Measurements from ENCODE around the gene COL13A1.

The COL13A1 gene

GRCh38 chr10:69879634-69880257 lies 78.0 kb downstream of the COL13A1 start:
- TF ChIP-seq GLIS3 (CRISPR knock-in tag; IDR thresholded peaks at IDR 0.05) (no peak), ZNF8 (CRISPR knock-in tag; IDR thresholded peaks at IDR 0.05) (no peak), OSR1 (CRISPR knock-in tag; IDR thresholded peaks at IDR 0.05) (no peak), RARB (CRISPR knock-in tag; IDR thresholded peaks at IDR 0.05) (no peak)
- ATAC-seq = no peak

GRCh38 chr10:69880301-69881081 lies 78.8 kb downstream of the COL13A1 start:
- TF ChIP-seq ISL1 (CRISPR knock-in tag; IDR thresholded peaks at IDR 0.05) = no peak
- TF ChIP-seq ZNF565 (CRISPR knock-in tag; conservative IDR thresholded peaks at IDR 0.05; ENCODE audit: low read depth) = no peak
- no peak for TF ChIP-seq PATZ1 (CRISPR knock-in tag; IDR thresholded peaks at IDR 0.05; ENCODE audit: borderline replicate concordance)
- no peak for TF ChIP-seq GLIS3 (CRISPR knock-in tag; IDR thresholded peaks at IDR 0.05)
- no peak for TF ChIP-seq PPARA (CRISPR knock-in tag; IDR thresholded peaks at IDR 0.05; ENCODE audit: borderline replicate concordance)
- no peak for TF ChIP-seq ZC3H10 (CRISPR knock-in tag; IDR thresholded peaks at IDR 0.05)
- no peak for TF ChIP-seq ZFP3 (CRISPR knock-in tag; IDR thresholded peaks at IDR 0.05)
- no peak for TF ChIP-seq CSDC2 (CRISPR knock-in tag; IDR thresholded peaks at IDR 0.05)
- no peak for TF ChIP-seq ZNF8 (CRISPR knock-in tag; IDR thresholded peaks at IDR 0.05)
- no peak for TF ChIP-seq CREB5 (CRISPR knock-in tag; IDR thresholded peaks at IDR 0.05; ENCODE audit: low read depth)
- no peak for TF ChIP-seq BACH2 (CRISPR knock-in tag; IDR thresholded peaks at IDR 0.05; ENCODE audit: borderline replicate concordance)
- TF ChIP-seq ESRRG (CRISPR knock-in tag; IDR thresholded peaks at IDR 0.05) = no peak
- no peak for TF ChIP-seq ZNF70 (CRISPR knock-in tag; IDR thresholded peaks at IDR 0.05)
- TF ChIP-seq ARNTL (CRISPR knock-in tag; IDR thresholded peaks at IDR 0.05; ENCODE audit: borderline replicate concordance, low read depth) = no peak
- TF ChIP-seq POU6F1 (CRISPR knock-in tag; IDR thresholded peaks at IDR 0.05; ENCODE audit: borderline replicate concordance, low read depth) = no peak

GRCh38 chr10:69881202-69881601 lies 79.5 kb downstream of the COL13A1 start:
- ATAC-seq = no peak
- no peak for TF ChIP-seq ZC3H10 (CRISPR knock-in tag; IDR thresholded peaks at IDR 0.05)
- TF ChIP-seq ZNF70 (CRISPR knock-in tag; IDR thresholded peaks at IDR 0.05) = no peak
- no peak for TF ChIP-seq OSR1 (CRISPR knock-in tag; IDR thresholded peaks at IDR 0.05)
- no peak for TF ChIP-seq POU6F1 (CRISPR knock-in tag; IDR thresholded peaks at IDR 0.05; ENCODE audit: borderline replicate concordance, low read depth)
- no peak for TF ChIP-seq PPARA (CRISPR knock-in tag; IDR thresholded peaks at IDR 0.05; ENCODE audit: borderline replicate concordance)
- no peak for TF ChIP-seq ZFP30 (CRISPR knock-in tag; IDR thresholded peaks at IDR 0.05)
- no peak for TF ChIP-seq GLIS3 (CRISPR knock-in tag; IDR thresholded peaks at IDR 0.05)
- TF ChIP-seq ISL1 (CRISPR knock-in tag; IDR thresholded peaks at IDR 0.05) = no peak
- no peak for TF ChIP-seq ZNF8 (CRISPR knock-in tag; IDR thresholded peaks at IDR 0.05)
- TF ChIP-seq ZFP3 (CRISPR knock-in tag; IDR thresholded peaks at IDR 0.05) = no peak
- TF ChIP-seq RARB (CRISPR knock-in tag; IDR thresholded peaks at IDR 0.05) = no peak
- TF ChIP-seq CSRNP3 (CRISPR knock-in tag; IDR thresholded peaks at IDR 0.05) = no peak
- no peak for TF ChIP-seq ESRRG (CRISPR knock-in tag; IDR thresholded peaks at IDR 0.05)
- no peak for TF ChIP-seq ARNTL (CRISPR knock-in tag; IDR thresholded peaks at IDR 0.05; ENCODE audit: borderline replicate concordance, low read depth)
- no peak for TF ChIP-seq CREB5 (CRISPR knock-in tag; IDR thresholded peaks at IDR 0.05; ENCODE audit: low read depth)
- TF ChIP-seq PATZ1 (CRISPR knock-in tag; IDR thresholded peaks at IDR 0.05; ENCODE audit: borderline replicate concordance) = no peak
- TF ChIP-seq ZNF565 (CRISPR knock-in tag; conservative IDR thresholded peaks at IDR 0.05; ENCODE audit: low read depth) = no peak
- TF ChIP-seq TOX (CRISPR knock-in tag; IDR thresholded peaks at IDR 0.05; ENCODE audit: borderline replicate concordance) = no peak

More at GRCh38 chr10:69880301-69881081, 78.8 kb downstream of the COL13A1 start:
- no peak for ATAC-seq

Data from SK-N-SH treated with all-trans-retinoic acid at 6 μM for 48 hours (cell line).